Esophagus squamous epithelium (tissue), 4 donors: ENCODE measurements around the gene ALPK1.

Experiments used
- POLR2A ChIP-seq, 4 donors: fragments of 450-650 bp; IDR thresholded peaks; one replicate each; pipeline ENCODE4 v1.6.1; 2017; ENCODE audit warnings: antibody characterized with exemption in 4 of 4, mild to moderate bottlenecking in 4 of 4, moderate library complexity in 3 of 4
- TF ChIP-seq, protein P1 (sequence below), 6 experiments: fragments of 450-650 bp in 4 of 6; fragments of 200-600 bp in 2 of 6; sonication (generic) in 2 of 6; IDR thresholded peaks; one replicate each; pipeline ENCODE4 v1.5.1; 2016 to 2019; ENCODE audit warnings: antibody characterized with exemption in 6 of 6, mild to moderate bottlenecking in 4 of 6, moderate library complexity in 4 of 6

DNA sequence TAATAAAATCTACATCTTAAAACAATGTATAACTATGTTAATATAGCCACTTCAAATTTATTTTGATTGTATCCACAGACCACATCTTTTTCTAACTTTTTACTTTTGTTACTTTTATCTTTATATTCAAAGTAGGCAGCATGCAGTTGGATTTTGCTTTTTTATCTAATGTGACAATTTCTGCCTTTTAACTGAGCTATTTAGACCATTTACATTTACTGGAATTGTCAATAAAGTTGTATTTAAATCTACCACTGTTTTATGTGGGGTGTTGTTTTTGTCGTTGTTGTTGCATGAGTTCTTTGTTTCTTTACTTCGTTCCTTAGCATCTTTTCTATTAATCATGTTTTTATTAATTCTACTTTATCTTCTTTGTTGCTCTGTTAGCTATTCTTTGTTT, 176.8 kb downstream of the ALPK1 start:
- TF ChIP-seq, protein P1, sequence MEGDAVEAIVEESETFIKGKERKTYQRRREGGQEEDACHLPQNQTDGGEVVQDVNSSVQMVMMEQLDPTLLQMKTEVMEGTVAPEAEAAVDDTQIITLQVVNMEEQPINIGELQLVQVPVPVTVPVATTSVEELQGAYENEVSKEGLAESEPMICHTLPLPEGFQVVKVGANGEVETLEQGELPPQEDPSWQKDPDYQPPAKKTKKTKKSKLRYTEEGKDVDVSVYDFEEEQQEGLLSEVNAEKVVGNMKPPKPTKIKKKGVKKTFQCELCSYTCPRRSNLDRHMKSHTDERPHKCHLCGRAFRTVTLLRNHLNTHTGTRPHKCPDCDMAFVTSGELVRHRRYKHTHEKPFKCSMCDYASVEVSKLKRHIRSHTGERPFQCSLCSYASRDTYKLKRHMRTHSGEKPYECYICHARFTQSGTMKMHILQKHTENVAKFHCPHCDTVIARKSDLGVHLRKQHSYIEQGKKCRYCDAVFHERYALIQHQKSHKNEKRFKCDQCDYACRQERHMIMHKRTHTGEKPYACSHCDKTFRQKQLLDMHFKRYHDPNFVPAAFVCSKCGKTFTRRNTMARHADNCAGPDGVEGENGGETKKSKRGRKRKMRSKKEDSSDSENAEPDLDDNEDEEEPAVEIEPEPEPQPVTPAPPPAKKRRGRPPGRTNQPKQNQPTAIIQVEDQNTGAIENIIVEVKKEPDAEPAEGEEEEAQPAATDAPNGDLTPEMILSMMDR (IDR thresholded peaks at IDR 0.05), result no peak
- no peak for TF ChIP-seq POLR2A (IDR thresholded peaks at IDR 0.05)
